ENCODE data around the gene TTC21A.

- TF ChIP-seq CTCF (IDR thresholded peaks at IDR 0.05 in 4 of 5, conservative IDR thresholded peaks at IDR 0.05 in 1 of 5): no peak
- TF ChIP-seq POLR2A (IDR thresholded peaks at IDR 0.05): no peak
Measured at GRCh38 chr3:39130026-39130425, 22.5 kb downstream of the TTC21A start.
